Activated naive CD4-positive, alpha-beta T cell treated with anti-CD3 and anti-CD28 coated beads, Interleukin-2, amount 10 ng/mL, durations not matched to agents 7 days and 5 days (primary cell): ENCODE results near the gene ATP13A2.
A peak's percentile ranks its signal among the peaks of the same experiment; 100 is the strongest.

Source experiments
- CTCF ChIA-PET: fragments of 350-600 bp; sonication (Branson Sonifier 250); formaldehyde crosslinking; loops from one replicate; lab custom pipeline; 2021; ENCODE audit warnings: antibody characterized with exemption; lab: Charles Lee
- DNase-seq: peaks from one replicate; pipeline ENCODE4 v3.0.0-alpha.2; 2020
- H3K27ac Mint-ChIP-seq: one replicate; pipeline ENCODE4 v1.8.0; 2021; ENCODE audit warnings: mild to moderate bottlenecking, moderate library complexity, mixed read lengths
- H3K27me3 Mint-ChIP-seq: one replicate; pipeline ENCODE4 v1.8.0; 2021; ENCODE audit warnings: mild to moderate bottlenecking, mixed read lengths
- H3K36me3 Mint-ChIP-seq: one replicate; pipeline ENCODE4 v1.8.0; 2021; ENCODE audit warnings: mixed read lengths
- H3K4me1 Mint-ChIP-seq: one replicate; pipeline ENCODE4 v1.8.0; 2021; ENCODE audit warnings: mixed read lengths
- H3K4me3 Mint-ChIP-seq: one replicate; pipeline ENCODE4 v1.8.0; 2021; ENCODE audit warnings: mild to moderate bottlenecking, moderate library complexity, mixed read lengths
- H3K9me3 Mint-ChIP-seq: one replicate; pipeline ENCODE4 v1.8.0; 2021; ENCODE audit warnings: mixed read lengths

ATP13A2 gene

DNA sequence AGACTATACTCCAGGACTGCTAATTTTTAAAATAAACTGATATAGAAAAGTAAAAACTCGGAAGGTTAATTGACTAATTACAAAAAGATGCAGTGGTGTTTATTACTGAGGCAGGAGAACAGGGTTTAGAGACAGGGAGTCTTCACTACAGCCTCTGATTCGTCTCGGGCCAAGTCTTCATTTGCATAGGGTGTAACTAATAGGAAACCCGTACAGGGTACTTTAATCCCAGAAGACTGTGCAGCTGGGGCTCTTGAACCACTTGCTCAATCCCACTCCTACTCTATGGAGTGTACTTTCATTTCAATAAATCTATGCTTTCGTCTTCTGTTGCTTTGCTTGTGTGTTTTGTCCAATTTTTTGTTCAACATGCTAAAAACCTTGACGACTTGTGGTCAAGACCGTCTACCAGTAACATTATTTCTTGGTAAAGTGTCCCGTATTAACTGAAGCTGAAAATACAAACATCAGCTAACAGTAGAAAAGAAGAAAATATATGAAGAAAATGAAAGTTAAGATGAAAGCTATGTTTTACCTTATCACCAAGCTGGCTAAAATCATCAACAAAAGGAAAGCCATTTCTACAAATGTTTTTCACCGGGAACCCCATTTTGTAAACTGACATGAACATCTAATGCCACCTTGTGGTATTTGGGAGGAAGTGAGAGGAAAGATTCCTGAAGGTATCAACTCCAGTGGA is 34.1 kb upstream of the ATP13A2 start:
- CTCF ChIA-PET: interaction anchor here (0.7 to 2.8 kb wide), 10 partner anchors 9 to 100 kb away, joined by 3 to 32 read pairs (median 4); no protein-coding TSS in a partner anchor
- Mint-ChIP-seq H3K9me3 (no peaks in the 10 kb centered on the region), H3K27ac (peak overlapping the region; percentile 61), H3K36me3 (peaks cover 25% of the 10 kb centered on the region), H3K4me3 (no peak overlapping the region), H3K27me3 (no peaks in the 10 kb centered on the region), H3K4me1 (peaks cover 16% of the 10 kb centered on the region)
- no peak for DNase-seq

DNA sequence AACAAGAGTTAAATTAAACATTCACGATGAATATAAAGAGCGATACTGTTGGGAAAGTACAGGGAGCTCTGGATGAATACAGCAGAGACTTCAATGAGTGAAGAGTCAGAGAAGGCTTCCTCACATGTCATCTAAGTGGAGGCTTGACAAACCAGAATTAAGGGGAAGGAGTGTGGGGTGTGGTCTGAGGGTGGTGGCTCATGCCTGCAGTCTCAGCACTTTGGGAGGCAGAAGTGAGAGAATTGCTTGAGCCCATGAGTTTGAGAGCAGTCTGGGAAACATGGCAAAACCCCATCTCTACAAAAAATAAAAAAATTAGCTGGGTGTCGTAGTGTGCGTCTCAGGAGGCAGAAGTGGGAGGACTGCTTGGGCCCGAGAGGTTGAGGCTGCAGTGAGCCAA is 33.4 kb upstream of the ATP13A2 start:
- Mint-ChIP-seq H3K36me3 (peaks cover 24% of the 10 kb centered on the region), H3K27ac (no peak overlapping the region), H3K27me3 (no peaks in the 10 kb centered on the region), H3K4me3 (no peak overlapping the region), H3K4me1 (peaks cover 14% of the 10 kb centered on the region), H3K9me3 (no peaks in the 10 kb centered on the region)
- DNase-seq: no peak
- CTCF ChIA-PET: interaction anchor here (2.1 to 2.8 kb wide), 3 partner anchors 35 to 94 kb away, joined by 8 to 32 read pairs (median 18); no protein-coding TSS in a partner anchor

DNA sequence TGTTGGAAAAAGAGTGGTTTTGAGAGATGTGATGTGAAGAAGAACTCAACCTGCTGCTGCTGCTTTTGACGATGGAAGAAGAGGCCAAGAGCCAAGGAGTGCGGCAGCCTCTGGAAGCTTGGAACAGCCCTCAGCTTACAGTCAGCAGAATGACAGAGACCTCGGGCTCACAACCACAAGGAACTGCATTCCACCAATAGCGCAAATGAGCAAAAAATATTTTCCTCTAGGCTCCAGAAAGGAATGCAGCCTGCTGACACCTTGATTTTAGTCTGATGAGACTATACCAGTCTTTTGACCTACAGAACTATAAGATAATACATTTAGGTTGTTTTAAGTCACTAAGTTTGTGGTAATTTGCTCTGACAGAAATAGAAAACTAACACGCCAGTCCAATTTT is 31.9 kb upstream of the ATP13A2 start:
- DNase-seq: no peak
- Mint-ChIP-seq H3K4me1 (peaks cover 14% of the 10 kb centered on the region), H3K4me3 (no peak overlapping the region), H3K27ac (no peak overlapping the region), H3K27me3 (no peaks in the 10 kb centered on the region), H3K36me3 (peaks cover 28% of the 10 kb centered on the region), H3K9me3 (no peaks in the 10 kb centered on the region)
- CTCF ChIA-PET: interaction anchor here (2.6 kb wide), 1 partner anchor 93 kb away, joined by 18 read pairs; no protein-coding TSS in a partner anchor

DNA sequence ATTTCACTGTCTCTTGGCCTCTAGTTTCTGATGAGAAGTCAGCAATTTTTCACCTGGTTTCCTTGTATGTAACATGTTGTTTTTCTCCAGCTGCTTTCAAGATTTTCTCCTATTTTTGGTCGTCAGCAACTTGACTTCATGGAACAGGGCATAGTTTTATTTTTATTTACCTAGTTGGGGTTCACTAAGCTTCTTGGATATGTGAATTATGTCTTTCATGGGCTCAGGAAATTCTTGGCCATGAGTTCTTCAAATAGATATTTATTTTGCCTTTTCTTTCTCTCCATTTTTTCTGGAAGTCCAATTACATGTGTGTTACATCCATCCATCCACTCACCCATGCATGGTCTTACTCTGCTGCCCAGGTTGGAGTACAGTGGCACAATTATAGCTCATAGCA is 28.4 kb upstream of the ATP13A2 start:
- Mint-ChIP-seq H3K27me3 (no peaks in the 10 kb centered on the region), H3K27ac (no peak overlapping the region), H3K9me3 (no peaks in the 10 kb centered on the region), H3K4me3 (no peak overlapping the region), H3K36me3 (peaks cover 29% of the 10 kb centered on the region), H3K4me1 (peaks cover 2% of the 10 kb centered on the region)
- no peak for DNase-seq
- CTCF ChIA-PET: no interaction called here

DNA sequence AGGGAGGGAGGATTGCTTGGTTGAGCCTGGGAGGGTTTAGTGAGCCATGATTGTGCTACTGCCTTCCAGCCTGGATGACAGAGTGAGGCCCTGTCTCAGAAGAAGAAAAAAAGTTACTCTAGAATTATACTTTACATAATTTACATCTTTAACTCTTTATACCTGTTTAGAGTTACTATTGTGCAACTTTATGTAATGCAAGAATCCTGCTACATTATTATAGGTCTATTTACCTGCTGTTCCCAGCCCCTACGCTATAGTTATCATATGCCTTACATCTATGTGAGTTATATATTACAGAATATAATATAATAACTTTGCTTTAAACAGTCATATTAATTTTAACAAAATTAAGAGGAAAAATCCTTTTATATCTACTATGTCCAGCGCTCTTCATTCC is 27.8 kb upstream of the ATP13A2 start:
- Mint-ChIP-seq H3K27ac (no peak overlapping the region), H3K4me3 (no peak overlapping the region), H3K4me1 (no peaks in the 10 kb centered on the region), H3K36me3 (peaks cover 26% of the 10 kb centered on the region), H3K9me3 (no peaks in the 10 kb centered on the region), H3K27me3 (no peaks in the 10 kb centered on the region)
- CTCF ChIA-PET: no interaction called here
- no peak for DNase-seq

DNA sequence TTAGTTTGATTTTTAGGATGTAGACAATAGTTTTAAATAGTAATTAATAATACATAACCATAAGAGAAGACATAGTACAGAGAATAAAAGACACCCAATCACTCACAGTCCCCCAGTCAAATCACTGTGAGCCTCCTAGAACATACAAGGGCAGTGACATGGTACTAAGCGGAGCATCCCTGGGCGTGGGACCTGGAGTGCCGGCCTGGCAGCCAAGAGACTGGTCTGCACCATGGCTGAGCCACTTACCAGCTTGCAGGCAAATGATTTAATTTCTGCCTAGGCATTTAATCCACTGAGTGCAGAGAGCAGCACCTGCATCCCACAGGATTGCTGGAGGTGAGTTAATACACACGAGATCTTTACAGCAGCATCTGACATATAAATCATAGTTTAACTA is 21.8 kb upstream of the ATP13A2 start:
- Mint-ChIP-seq H3K27me3 (no peaks in the 10 kb centered on the region), H3K9me3 (no peaks in the 10 kb centered on the region), H3K27ac (no peak overlapping the region), H3K4me3 (no peak overlapping the region), H3K4me1 (no peaks in the 10 kb centered on the region), H3K36me3 (peaks cover 26% of the 10 kb centered on the region)
- CTCF ChIA-PET: interaction anchor here (1.0 kb wide), 1 partner anchor 13 kb away, joined by 3 read pairs; no protein-coding TSS in a partner anchor
- DNase-seq: no peak

DNA sequence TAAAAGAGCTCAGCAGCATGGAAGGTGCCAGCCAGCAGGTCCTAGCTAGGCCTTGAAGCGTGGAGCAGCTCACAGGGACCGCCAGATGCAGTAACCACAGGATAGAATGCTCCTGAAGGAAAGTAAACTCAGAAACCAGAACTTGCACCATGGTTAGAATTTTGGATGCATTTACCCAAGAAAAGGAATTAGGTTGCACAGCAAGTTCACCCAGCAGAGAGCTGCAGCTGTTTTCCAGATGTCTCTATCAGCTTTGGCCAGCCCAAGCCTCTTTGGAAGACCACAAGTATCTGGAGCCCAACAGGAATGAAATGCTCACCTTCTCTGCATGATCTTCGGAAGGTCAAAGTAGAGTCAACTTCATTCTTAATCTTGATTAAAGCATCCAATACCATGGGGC is 21.0 kb upstream of the ATP13A2 start:
- H3K27me3 Mint-ChIP-seq: no peaks in the 10 kb centered on the region
- H3K4me1 Mint-ChIP-seq: no peaks in the 10 kb centered on the region
- H3K27ac Mint-ChIP-seq: no peak overlapping the region
- no peak overlapping the region for H3K4me3 Mint-ChIP-seq
- no peaks in the 10 kb centered on the region for H3K9me3 Mint-ChIP-seq
- no peak for DNase-seq
- peaks cover 27% of the 10 kb centered on the region for H3K36me3 Mint-ChIP-seq
- CTCF ChIA-PET: interaction anchor here (1.0 kb wide), 1 partner anchor 14 kb away, joined by 3 read pairs; no protein-coding TSS in a partner anchor

DNA sequence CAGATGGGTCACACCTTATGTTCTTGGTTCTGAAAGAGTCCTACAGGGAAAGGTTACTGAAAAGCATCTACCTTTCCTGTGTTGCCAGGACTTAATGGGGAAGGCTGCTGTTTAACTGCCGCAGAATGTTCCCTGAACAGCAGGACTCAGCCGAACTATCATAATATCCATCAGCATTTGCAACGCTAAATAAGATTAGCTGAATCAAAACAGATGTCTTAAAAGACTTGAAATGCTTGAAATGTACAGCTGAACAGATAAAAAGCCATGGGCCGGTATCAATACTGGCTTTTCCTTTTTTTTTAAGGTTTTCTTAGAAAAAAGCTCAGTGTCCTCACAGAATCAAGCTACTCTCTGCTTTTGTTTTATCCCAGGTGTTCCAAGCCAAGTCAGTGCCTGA is 19.7 kb upstream of the ATP13A2 start:
- Mint-ChIP-seq H3K27ac (no peak overlapping the region), H3K27me3 (no peaks in the 10 kb centered on the region), H3K36me3 (peaks cover 34% of the 10 kb centered on the region), H3K9me3 (no peaks in the 10 kb centered on the region), H3K4me3 (no peak overlapping the region), H3K4me1 (no peaks in the 10 kb centered on the region)
- DNase-seq: no peak
- CTCF ChIA-PET: interaction anchor here (0.9 kb wide), 1 partner anchor 15 kb away, joined by 3 read pairs; no protein-coding TSS in a partner anchor

DNA sequence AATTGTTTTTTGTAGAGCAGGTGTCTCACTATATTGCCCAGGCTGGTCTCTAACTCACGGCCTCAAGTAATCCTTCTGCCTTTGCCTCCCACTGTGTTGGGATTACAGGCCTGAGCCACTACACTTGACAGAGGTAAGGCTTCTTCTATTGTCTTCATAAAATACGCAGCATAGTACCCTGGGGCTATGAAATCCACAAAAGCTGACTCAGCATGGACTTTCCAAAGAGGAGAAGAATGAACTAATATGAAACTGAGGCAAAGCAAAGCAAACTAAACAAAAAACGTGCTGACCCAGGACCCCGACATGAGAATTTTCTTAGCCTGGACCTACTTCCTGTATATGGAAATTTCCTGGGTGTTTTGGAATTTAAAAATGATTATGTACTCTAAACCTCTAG is 18.5 kb upstream of the ATP13A2 start:
- Mint-ChIP-seq H3K27ac (no peak overlapping the region), H3K4me3 (no peak overlapping the region), H3K4me1 (no peaks in the 10 kb centered on the region), H3K9me3 (no peaks in the 10 kb centered on the region), H3K36me3 (peaks cover 36% of the 10 kb centered on the region), H3K27me3 (no peaks in the 10 kb centered on the region)
- CTCF ChIA-PET: no interaction called here
- no peak for DNase-seq

DNA sequence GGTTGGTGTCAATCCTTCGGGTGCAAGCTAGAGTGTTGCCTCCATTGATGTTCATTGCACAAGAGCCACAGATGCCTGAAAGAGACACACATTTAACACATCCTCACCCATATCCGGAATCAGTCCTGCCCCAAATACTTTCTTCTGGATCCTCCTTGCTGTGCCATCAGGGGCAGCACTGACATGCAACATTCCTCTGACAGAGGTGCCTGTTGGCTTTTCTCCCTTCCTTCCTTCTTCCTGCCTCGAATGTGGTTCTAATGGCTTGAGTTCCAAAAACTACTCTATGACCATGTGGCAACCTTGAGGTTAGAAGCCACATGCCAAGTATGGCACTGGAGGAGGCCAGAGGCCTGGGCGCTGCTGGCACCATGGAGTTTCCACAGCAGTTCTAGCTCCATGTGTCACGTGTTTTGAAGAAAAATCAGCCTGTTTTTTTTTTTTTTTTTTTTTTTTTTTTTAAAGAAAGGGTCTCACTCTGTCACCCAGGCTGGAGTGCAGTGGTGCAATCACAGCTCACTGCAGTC is 17.0 kb upstream of the ATP13A2 start:
- Mint-ChIP-seq H3K4me1 (no peaks in the 10 kb centered on the region), H3K27me3 (no peaks in the 10 kb centered on the region), H3K36me3 (peaks cover 39% of the 10 kb centered on the region), H3K4me3 (no peak overlapping the region), H3K27ac (no peak overlapping the region), H3K9me3 (no peaks in the 10 kb centered on the region)
- DNase-seq: no peak
- CTCF ChIA-PET: no interaction called here

DNA sequence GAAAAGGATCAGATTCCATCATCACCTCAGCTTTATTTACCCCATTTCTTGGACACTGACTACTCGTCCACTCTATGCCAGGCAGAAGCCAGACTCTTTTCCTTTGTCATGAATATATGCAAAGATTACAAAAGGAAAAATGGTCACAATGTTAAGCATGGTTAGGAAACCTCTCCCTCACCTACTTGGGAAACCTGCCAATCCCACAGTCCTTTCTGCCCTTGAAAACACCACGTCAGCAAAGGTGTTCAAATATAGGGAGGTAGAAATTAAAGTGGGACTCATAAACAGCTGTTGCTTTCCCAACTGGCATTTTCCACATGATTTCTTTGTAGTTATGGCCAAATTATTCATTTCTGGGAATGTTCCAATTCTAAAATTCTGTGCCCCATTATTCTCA is 16.2 kb upstream of the ATP13A2 start:
- Mint-ChIP-seq H3K27me3 (no peaks in the 10 kb centered on the region), H3K27ac (no peak overlapping the region), H3K36me3 (peaks cover 42% of the 10 kb centered on the region), H3K9me3 (no peaks in the 10 kb centered on the region), H3K4me3 (no peak overlapping the region), H3K4me1 (no peaks in the 10 kb centered on the region)
- no peak for DNase-seq
- CTCF ChIA-PET: no interaction called here

DNA sequence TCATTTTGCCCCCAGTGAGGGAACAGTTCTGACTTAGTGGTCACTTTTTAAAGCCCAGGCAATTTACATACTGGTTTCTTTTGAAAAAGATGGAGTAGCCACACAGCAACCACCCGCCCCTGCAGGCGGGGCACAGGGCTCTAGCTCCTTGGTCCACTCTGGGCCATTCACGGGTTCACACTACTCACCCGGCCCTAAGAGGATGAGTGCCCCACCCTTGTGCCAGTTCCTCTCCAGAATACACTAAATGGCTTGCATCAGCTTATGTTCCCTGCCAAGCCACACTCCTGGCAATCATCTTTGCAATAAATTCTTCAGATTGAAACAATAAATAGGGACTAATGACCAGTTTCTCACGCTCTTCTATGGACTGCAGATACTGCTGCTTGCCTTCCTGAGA is 15.7 kb upstream of the ATP13A2 start:
- no peak overlapping the region for H3K27ac Mint-ChIP-seq
- H3K4me3 Mint-ChIP-seq: no peak overlapping the region
- no peaks in the 10 kb centered on the region for H3K4me1 Mint-ChIP-seq
- CTCF ChIA-PET: no interaction called here
- H3K9me3 Mint-ChIP-seq: no peaks in the 10 kb centered on the region
- H3K27me3 Mint-ChIP-seq: no peaks in the 10 kb centered on the region
- no peak for DNase-seq
- H3K36me3 Mint-ChIP-seq: peaks cover 39% of the 10 kb centered on the region

DNA sequence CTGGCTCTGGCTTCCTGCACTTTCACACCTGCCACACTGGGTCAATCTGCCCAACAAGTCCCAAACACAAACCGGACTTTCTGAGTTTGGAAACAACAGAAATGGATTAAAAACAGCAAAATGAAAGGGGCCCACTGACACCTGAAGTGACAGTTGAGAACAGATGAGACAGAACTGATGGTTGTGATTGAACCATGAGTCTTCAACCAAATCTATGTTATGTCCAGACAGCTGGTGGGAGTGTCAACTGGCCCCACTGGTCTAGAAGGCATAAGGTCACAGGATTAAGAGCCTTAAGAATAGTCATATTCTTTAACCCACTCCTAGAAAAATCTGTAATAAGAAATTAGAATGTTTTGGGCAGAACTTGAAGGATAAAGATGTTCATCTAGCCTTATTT is 13.0 kb upstream of the ATP13A2 start:
- CTCF ChIA-PET: interaction anchor here (0.9 kb wide), 1 partner anchor 10 kb away, joined by 3 read pairs; no protein-coding TSS in a partner anchor
- Mint-ChIP-seq H3K4me3 (no peak overlapping the region), H3K27ac (no peak overlapping the region), H3K36me3 (peaks cover 50% of the 10 kb centered on the region), H3K9me3 (no peaks in the 10 kb centered on the region), H3K4me1 (peaks cover 2% of the 10 kb centered on the region), H3K27me3 (no peaks in the 10 kb centered on the region)
- DNase-seq: no peak

DNA sequence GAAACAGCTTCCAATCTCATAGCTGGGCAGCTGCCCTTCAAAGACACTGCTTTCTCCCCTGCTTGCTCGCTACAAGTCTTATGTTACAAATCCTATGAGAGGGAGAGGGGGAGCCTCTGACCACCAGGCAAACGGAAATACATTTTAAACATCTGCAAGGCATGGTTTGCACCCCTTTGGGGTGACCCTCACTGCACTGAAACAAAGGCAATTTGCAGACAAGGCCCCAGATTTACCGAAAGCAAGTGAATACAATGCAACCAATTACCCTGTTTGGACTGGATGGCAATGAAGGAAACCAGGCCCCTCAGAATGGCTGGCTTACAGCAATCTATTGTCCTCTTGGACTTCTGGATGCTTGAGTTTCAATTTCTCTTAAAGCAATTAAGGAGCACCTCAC is 11.8 kb upstream of the ATP13A2 start:
- no peak for DNase-seq
- Mint-ChIP-seq H3K4me1 (peaks cover 12% of the 10 kb centered on the region), H3K9me3 (no peaks in the 10 kb centered on the region), H3K27me3 (no peaks in the 10 kb centered on the region), H3K36me3 (peaks cover 52% of the 10 kb centered on the region), H3K27ac (no peak overlapping the region), H3K4me3 (no peak overlapping the region)
- CTCF ChIA-PET: no interaction called here

DNA sequence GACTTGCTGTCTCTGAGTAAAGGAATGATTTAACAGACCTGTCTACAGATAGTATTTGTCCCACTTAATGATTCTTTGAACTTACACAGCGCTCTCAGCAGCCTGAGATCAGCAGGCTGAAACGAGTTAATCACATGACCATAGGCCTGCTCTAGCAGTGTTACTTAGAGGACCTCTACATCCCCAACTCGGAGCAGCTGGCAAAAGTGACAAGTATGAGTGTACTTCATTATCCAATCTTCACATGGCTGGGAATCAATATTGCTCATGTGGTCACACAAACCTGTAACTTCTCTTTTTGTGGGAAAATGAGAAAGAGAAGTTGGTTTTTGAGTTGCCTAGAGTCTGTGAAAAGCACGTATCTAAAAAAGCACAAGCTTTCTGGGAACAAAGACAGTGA is 11.4 kb upstream of the ATP13A2 start:
- CTCF ChIA-PET: interaction anchor here (1.2 kb wide), 1 partner anchor 63 kb away, joined by 4 read pairs; no protein-coding TSS in a partner anchor

More for the DNA sequence above, 11.4 kb upstream of the ATP13A2 start:
- Mint-ChIP-seq H3K9me3 (no peaks in the 10 kb centered on the region), H3K4me3 (no peak overlapping the region), H3K4me1 (peaks cover 14% of the 10 kb centered on the region), H3K36me3 (peaks cover 47% of the 10 kb centered on the region), H3K27ac (no peak overlapping the region), H3K27me3 (no peaks in the 10 kb centered on the region)
- DNase-seq: no peak
